DND-41 (cell line): Measurements from ENCODE around the gene ANO3.

Experiments
- ATAC-seq: fragments of 200-7000 bp; cut with Tn5 transposase; 3 replicates; pipeline ENCODE4 v1.9.1; 2021; ENCODE audit warnings: low read depth; ENCODE audit not compliant: insufficient read depth
- DNase-seq: peaks from one replicate; pipeline ENCODE4 v3.0.0-alpha.2; 2020
- H2AFZ ChIP-seq: 2 replicates; pipeline ENCODE4 v1.6.0; 2012; ENCODE audit warnings: low read depth, low read length
- H3K27ac ChIP-seq: 2 replicates; pipeline ENCODE4 v1.5.1; 2012; ENCODE audit warnings: low read length, inconsistent platforms
- H3K27me3 ChIP-seq: fragments of 200-600 bp; sonication (generic); 2 replicates; pipeline ENCODE4 v1.6.0; 2012; ENCODE audit warnings: low read length, mild to moderate bottlenecking, inconsistent platforms; ENCODE audit not compliant: insufficient read depth, poor library complexity
- H3K36me3 ChIP-seq: 2 replicates; pipeline ENCODE4 v1.5.1; 2012; ENCODE audit warnings: low read length, inconsistent platforms; ENCODE audit not compliant: insufficient read depth
- H3K4me1 ChIP-seq: 2 replicates; pipeline ENCODE4 v1.5.1; 2012; ENCODE audit warnings: mild to moderate bottlenecking, low read length; ENCODE audit not compliant: insufficient read depth
- H3K4me2 ChIP-seq: 2 replicates; pipeline ENCODE4 v1.6.0; 2012; ENCODE audit warnings: mild to moderate bottlenecking, moderate library complexity, low read length, inconsistent platforms; ENCODE audit not compliant: insufficient read depth
- H3K4me3 ChIP-seq, 2 experiments: fragments of 200-600 bp in 1 of 2; shearing (Covaris generic) in 1 of 2; 2 replicates each; pipeline ENCODE4 v1.5.1; 2012 to 2016; ENCODE audit warnings: inconsistent platforms in 2 of 2, low read length in 2 of 2, mild to moderate bottlenecking in 2 of 2, low read depth in 1 of 2, moderate library complexity in 1 of 2
- H3K79me2 ChIP-seq: 2 replicates; pipeline ENCODE4 v1.6.0; 2012; ENCODE audit warnings: low read length, inconsistent platforms; ENCODE audit not compliant: insufficient read depth
- H3K9ac ChIP-seq: 2 replicates; pipeline ENCODE4 v1.6.0; 2012; ENCODE audit warnings: low read depth, mild to moderate bottlenecking, inconsistent platforms, low read length, moderate library complexity
- H3K9me3 ChIP-seq: 2 replicates; pipeline ENCODE4 v1.5.1; 2012; ENCODE audit warnings: low read length, moderate library complexity, mild to moderate bottlenecking, inconsistent platforms; ENCODE audit not compliant: insufficient read depth, severe bottlenecking
- H4K20me1 ChIP-seq: 2 replicates; pipeline ENCODE4 v1.6.0; 2012; ENCODE audit warnings: low read length; ENCODE audit not compliant: insufficient read depth
- CTCF ChIP-seq: IDR thresholded peaks from 2 replicates; pipeline ENCODE4 v1.5.1; 2012; ENCODE audit warnings: borderline replicate concordance, low read length, moderate library complexity, mild to moderate bottlenecking; ENCODE audit not compliant: poor library complexity, severe bottlenecking; ENCODE audit errors: extremely low read depth
- EZH2 ChIP-seq: IDR thresholded peaks from 3 replicates; pipeline ENCODE4 v1.6.1; 2012; ENCODE audit warnings: borderline replicate concordance, low read depth, mild to moderate bottlenecking, moderate library complexity, low read length, inconsistent platforms; ENCODE audit not compliant: severe bottlenecking

ANO3 gene

GRCh38 chr11:26331911-26332571 is at the start of gene ANO3:
Gene ANO3 (plus strand): TSS chr11:26332130. CDS start chr11:26332276, 146 bp downstream.
- no peak within 1 kb of the TSS for H3K4me3 ChIP-seq
- H3K4me1 ChIP-seq, result no peaks in the 10 kb centered on the region
- no peaks in the 10 kb centered on the region for H3K79me2 ChIP-seq
- H3K9ac ChIP-seq, result no peak within 1 kb of the TSS
- DNase-seq (no peak), ATAC-seq (no peak)
- H3K9me3 ChIP-seq, result no peaks in the 10 kb centered on the region
- H2AFZ ChIP-seq, result no peak within 1 kb of the TSS
- no peaks in the 10 kb centered on the region for H3K36me3 ChIP-seq
- no peak within 1 kb of the TSS for H3K27ac ChIP-seq
- TF ChIP-seq EZH2 (no peak), CTCF (no peak)
- H3K27me3 ChIP-seq, result no peaks in the 10 kb centered on the region
- H3K4me2 ChIP-seq, result no peak within 1 kb of the TSS
- H4K20me1 ChIP-seq, result no peaks in the 10 kb centered on the region

GRCh38 chr11:26283852-26284408 is 48.0 kb upstream of the ANO3 start:
- Histone ChIP-seq H3K27me3 (no peaks in the 10 kb centered on the region), H2AFZ (no peak overlapping the region), H3K4me3 (no peak overlapping the region), H3K9ac (no peak overlapping the region), H3K27ac (no peak overlapping the region), H3K4me1 (no peaks in the 10 kb centered on the region), H4K20me1 (no peaks in the 10 kb centered on the region), H3K4me2 (no peak overlapping the region), H3K36me3 (no peaks in the 10 kb centered on the region), H3K79me2 (no peaks in the 10 kb centered on the region), H3K9me3 (no peaks in the 10 kb centered on the region)
- TF ChIP-seq EZH2 (no peak), CTCF (no peak)
- DNase-seq, result no peak
- ATAC-seq, result no peak

- TF ChIP-seq EZH2 (no peak), CTCF (no peak)
- ATAC-seq, result no peak
- no peak overlapping the region for H3K9ac ChIP-seq
- H3K4me2 ChIP-seq, result no peak overlapping the region
- H2AFZ ChIP-seq, result no peak overlapping the region
- DNase-seq, result no peak
- no peaks in the 10 kb centered on the region for H3K27me3 ChIP-seq
- no peak overlapping the region for H3K4me3 ChIP-seq
- H4K20me1 ChIP-seq, result no peaks in the 10 kb centered on the region
- no peaks in the 10 kb centered on the region for H3K36me3 ChIP-seq
- H3K27ac ChIP-seq, result no peak overlapping the region
- no peaks in the 10 kb centered on the region for H3K79me2 ChIP-seq
- no peaks in the 10 kb centered on the region for H3K9me3 ChIP-seq
- H3K4me1 ChIP-seq, result no peaks in the 10 kb centered on the region
Measured at GRCh38 chr11:26285608-26286007, 46.3 kb upstream of the ANO3 start.
